HepG2 (cell line): Measurements from ENCODE around the gene SEZ6. TPM values are rescaled to one million over a fixed set of nuclear protein-coding genes. Genes with fewer than 3 reads are reported as not detected.

Experiments used
- DPF2 ChIP-seq: sonication (generic); formaldehyde crosslinking; IDR thresholded peaks from 2 replicates; pipeline ENCODE4 v1.4.0; 2020; ENCODE audit warnings: mild to moderate bottlenecking, low read depth, missing genetic modification reagents, borderline replicate concordance
- DRAP1 ChIP-seq: IDR thresholded peaks from 2 replicates; pipeline ENCODE4 v1.6.1; 2016; ENCODE audit warnings: missing genetic modification reagents, missing compliant biosample characterization
- EEA1 ChIP-seq: sonication (generic); formaldehyde crosslinking; IDR thresholded peaks from 2 replicates; pipeline ENCODE4 v1.5.1; 2020; ENCODE audit warnings: mild to moderate bottlenecking, missing genetic modification reagents, borderline replicate concordance
- HNF1A ChIP-seq, 2 experiments: sonication (generic) in 1 of 2; formaldehyde crosslinking in 1 of 2; IDR thresholded peaks; 2 replicates each; pipeline versions ENCODE4 v1.4.0 to v1.6.1; 2016 to 2020; ENCODE audit warnings: borderline replicate concordance in 1 of 2, low read depth in 1 of 2, mild to moderate bottlenecking in 1 of 2, missing genetic modification reagents in 1 of 2
- HNF4A ChIP-seq: sonication (generic); formaldehyde crosslinking; IDR thresholded peaks from 2 replicates; pipeline ENCODE4 v1.4.0; 2020; ENCODE audit warnings: missing genetic modification reagents
- IKZF5 ChIP-seq: IDR thresholded peaks from 2 replicates; pipeline ENCODE4 v1.6.1; 2018; ENCODE audit warnings: missing genetic modification reagents, mild to moderate bottlenecking, missing compliant biosample characterization
- KLF13 ChIP-seq: sonication (generic); formaldehyde crosslinking; IDR thresholded peaks from 2 replicates; pipeline ENCODE4 v1.4.0; 2020; ENCODE audit warnings: mild to moderate bottlenecking, missing genetic modification reagents
- LBX2 ChIP-seq: sonication (generic); formaldehyde crosslinking; IDR thresholded peaks from 2 replicates; pipeline ENCODE4 v1.5.0; 2020; ENCODE audit warnings: missing genetic modification reagents, mild to moderate bottlenecking, borderline replicate concordance
- MAX ChIP-seq: IDR thresholded peaks from 2 replicates; pipeline ENCODE4 v1.6.1; 2012; ENCODE audit warnings: inconsistent platforms
- MED1 ChIP-seq: sonication (generic); formaldehyde crosslinking; IDR thresholded peaks from 2 replicates; pipeline ENCODE4 v1.4.0; 2020; ENCODE audit warnings: missing genetic modification reagents
- PAX8 ChIP-seq: sonication (generic); formaldehyde crosslinking; IDR thresholded peaks from 2 replicates; pipeline ENCODE4 v1.8.0; 2022; ENCODE audit warnings: mild to moderate bottlenecking, missing genetic modification reagents, borderline replicate concordance
- PITX1 ChIP-seq: sonication (generic); formaldehyde crosslinking; IDR thresholded peaks from 2 replicates; pipeline ENCODE4 v1.5.1; 2020; ENCODE audit warnings: mild to moderate bottlenecking, missing genetic modification reagents
- STAT6 ChIP-seq: sonication (generic); formaldehyde crosslinking; IDR thresholded peaks from 2 replicates; pipeline ENCODE4 v1.4.0; 2020; ENCODE audit warnings: missing genetic modification reagents, mild to moderate bottlenecking, borderline replicate concordance
- ZFP36 ChIP-seq: fragments of 150-350 bp; IDR thresholded peaks from 2 replicates; pipeline ENCODE4 v1.6.1; 2018; ENCODE audit warnings: borderline replicate concordance, low read length, low read depth; ENCODE audit not compliant: partially characterized antibody
- ZNF343 ChIP-seq: sonication (generic); formaldehyde crosslinking; IDR thresholded peaks from 2 replicates; pipeline ENCODE4 v1.4.0; 2020; ENCODE audit warnings: mild to moderate bottlenecking, missing genetic modification reagents
- ZNF441 ChIP-seq: sonication (generic); formaldehyde crosslinking; IDR thresholded peaks from 2 replicates; pipeline ENCODE4 v1.7.0; 2021; ENCODE audit warnings: missing genetic modification reagents, borderline replicate concordance
- ZNF703 ChIP-seq: sonication (generic); formaldehyde crosslinking; IDR thresholded peaks from 2 replicates; pipeline ENCODE4 v1.5.1; 2020; ENCODE audit warnings: missing genetic modification reagents, mild to moderate bottlenecking, moderate library complexity, borderline replicate concordance
- ZNF747 ChIP-seq: sonication (generic); formaldehyde crosslinking; IDR thresholded peaks from 2 replicates; pipeline ENCODE4 v1.8.1; 2023; ENCODE audit warnings: missing genetic modification reagents, mild to moderate bottlenecking, borderline replicate concordance
- ZNF788 ChIP-seq: sonication (generic); formaldehyde crosslinking; IDR thresholded peaks from 2 replicates; pipeline ENCODE4 v1.5.0; 2020; ENCODE audit warnings: mild to moderate bottlenecking, missing genetic modification reagents, borderline replicate concordance
- polyA plus RNA-seq, 8 experiments: library from polyadenylated mRNA; depleted of rRNA in 3 of 8; stranded (reverse) in 7 of 8; unstranded in 1 of 8; fragments of >200 nt; fragmentation: Illumina TruSeq in 4 of 8; extraction: Trizol in 4 of 8; gene quantifications; 2 replicates each; pipeline versions ENCODE4 v1.2.1 to v1.2.3, GENCODE V29; 2011 to 2016; ENCODE audit warnings: low read depth in 4 of 8, missing spikeins in 1 of 8, mixed read lengths in 1 of 8; ENCODE audit not compliant: insufficient read depth in 1 of 8
- total RNA-seq, 5 experiments: library from RNA; depleted of rRNA; stranded (reverse); fragments of >200 nt; fragmentation: Illumina TruSeq; extraction: Trizol; gene quantifications; 2 replicates each; pipeline ENCODE4 v1.2.3, GENCODE V29; 2016; ENCODE audit warnings: low read depth in 1 of 5

The SEZ6 gene
- total and polyA plus RNA-seq, 2 of the 13 experiments (the other 11 are each of a cell fraction or from before 2014, with no cell fraction given): not detected

GRCh38 chr17:28948873-28949184, 57.0 kb downstream of the SEZ6 start (continued):
- TF ChIP-seq ZNF343: 0 out of 2 replicates have a peak, but pooled peaks have one; percentile 57
- TF ChIP-seq ZNF703 (CRISPR knock-in tag): no peak
- TF ChIP-seq PITX1 (CRISPR knock-in tag): no peak
- no peak for TF ChIP-seq ZNF747
- no peak for TF ChIP-seq HNF1A (IDR thresholded peaks at IDR 0.05; ENCODE audit: low read depth)
- TF ChIP-seq HNF1A (CRISPR knock-in tag; IDR thresholded peaks at IDR 0.05; ENCODE audit: borderline replicate concordance): 0 out of 2 replicates have a peak, but pooled peaks have one; percentile 18
- TF ChIP-seq EEA1: no peak
- peak; percentile 31; the same call in 1 of the 2 replicates for TF ChIP-seq ZNF788
- no peak for TF ChIP-seq HNF4A
- no peak for TF ChIP-seq KLF13 (CRISPR knock-in tag)
- no peak for TF ChIP-seq IKZF5 (CRISPR knock-in tag)
- TF ChIP-seq DPF2 (CRISPR knock-in tag): no peak
- 0 out of 2 replicates have a peak, but pooled peaks have one; percentile 26 for TF ChIP-seq MED1 (CRISPR knock-in tag)
- no peak for TF ChIP-seq ZNF441 (CRISPR knock-in tag)
- TF ChIP-seq STAT6 (CRISPR knock-in tag): no peak
- TF ChIP-seq LBX2: no peak
- no peak for TF ChIP-seq MAX
- 0 out of 2 replicates have a peak, but pooled peaks have one; percentile 54 for TF ChIP-seq PAX8
- TF ChIP-seq DRAP1 (CRISPR knock-in tag): no peak
- TF ChIP-seq ZFP36: no peak
